GM18508 (cell line): ENCODE data around the gene ARSI.

Experiments
- ATAC-seq: cut with Tn5 transposase; IDR thresholded peaks from one replicate; pipeline ENCODE4 v1.9.1; 2021; ENCODE audit warnings: moderate number of reproducible peaks; ENCODE audit not compliant: insufficient read depth, unreplicated experiment

Gene ARSI

DNA sequence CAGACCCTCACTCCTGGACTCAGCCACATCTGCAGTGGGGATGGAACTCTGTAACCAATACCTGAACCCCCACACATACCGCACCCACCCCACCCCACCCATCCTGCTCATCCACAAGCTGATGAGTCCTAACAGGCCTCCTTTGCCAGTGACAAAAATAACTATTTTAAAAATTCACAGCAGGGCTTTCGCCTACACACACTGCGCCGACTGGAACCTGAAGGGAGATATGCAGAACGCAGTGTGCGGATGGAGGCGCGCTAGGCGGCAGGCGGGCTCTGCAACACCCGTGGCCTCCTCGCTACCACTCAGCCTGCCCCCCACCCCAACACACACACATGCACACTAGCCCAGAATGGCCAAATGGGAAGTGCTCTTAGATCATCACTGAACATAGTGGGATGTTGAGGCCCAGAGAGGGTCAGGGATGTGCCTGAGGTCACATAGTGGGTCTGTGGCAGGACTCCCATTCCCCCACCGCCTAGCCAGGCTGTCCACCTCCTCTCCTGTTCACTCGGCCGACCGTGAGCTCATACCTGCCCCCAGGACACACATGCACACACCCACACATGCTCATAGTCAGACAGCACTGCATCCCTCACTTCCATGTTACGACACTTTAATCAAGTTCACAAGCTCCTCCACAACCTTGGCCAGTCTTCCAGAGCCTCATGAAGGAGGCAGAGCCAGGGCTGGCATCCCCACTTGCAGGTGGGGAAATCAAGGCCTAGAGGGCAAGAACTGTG, 6.8 kb downstream of the ARSI start:
- ATAC-seq = no peak

- ATAC-seq = no peak
These were observed 7.5 kb downstream of the ARSI start for GRCh38 chr5:150295172-150295634.

GRCh38 chr5:150294551-150295071, 8.1 kb downstream of the ARSI start:
- no peak for ATAC-seq

- ATAC-seq = no peak
These were observed 9.4 kb downstream of the ARSI start for GRCh38 chr5:150293091-150293941.

GRCh38 chr5:150291388-150292385, 11.0 kb downstream of the ARSI start:
- ATAC-seq = no peak

DNA sequence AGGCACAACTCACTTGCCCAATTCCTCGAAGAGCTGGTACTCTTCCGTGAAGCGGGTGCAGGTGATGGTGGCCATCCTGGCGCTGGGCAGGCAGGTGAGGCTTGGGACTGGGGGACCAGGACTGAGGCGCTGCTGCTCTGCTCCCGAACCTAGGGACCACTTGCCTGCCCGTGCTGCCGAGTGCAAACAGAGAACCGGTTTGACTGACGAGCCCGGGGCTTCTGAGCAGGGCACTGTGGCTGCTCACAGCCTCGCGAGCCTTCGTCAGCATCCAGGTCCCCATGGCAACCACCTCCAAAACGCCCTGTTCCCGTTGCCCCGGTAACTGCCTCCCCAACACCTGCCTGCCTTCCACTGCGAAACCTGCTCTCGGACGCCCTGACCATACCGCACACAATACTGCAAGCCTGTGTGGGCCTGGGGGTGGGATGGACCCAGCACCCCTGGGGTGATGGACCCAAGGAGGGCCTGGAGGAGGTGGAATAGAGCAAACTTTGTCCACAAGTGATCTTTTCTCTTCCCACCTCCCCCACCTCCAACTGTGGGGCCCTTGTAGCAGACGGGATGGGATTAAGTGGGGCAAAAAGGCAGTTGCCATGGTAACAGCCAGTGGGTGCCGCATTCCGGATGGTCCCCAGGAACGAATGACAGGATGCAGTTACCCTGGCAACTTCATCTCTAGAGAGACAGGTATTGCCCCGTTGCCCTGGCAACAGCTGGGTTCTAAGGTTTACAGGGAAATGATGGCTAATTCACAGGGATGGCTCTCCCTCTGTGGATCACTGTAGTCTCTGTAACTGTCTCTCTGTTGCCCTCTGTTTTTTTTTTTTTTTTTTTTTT, 12.9 kb downstream of the ARSI start, which contains the start of gene CAMK2A:
CAMK2A (minus strand) TSS at position 223 of the 840 bp plus-strand sequence; CDS start at position 75, 148 bp downstream.
- no peak for ATAC-seq

DNA sequence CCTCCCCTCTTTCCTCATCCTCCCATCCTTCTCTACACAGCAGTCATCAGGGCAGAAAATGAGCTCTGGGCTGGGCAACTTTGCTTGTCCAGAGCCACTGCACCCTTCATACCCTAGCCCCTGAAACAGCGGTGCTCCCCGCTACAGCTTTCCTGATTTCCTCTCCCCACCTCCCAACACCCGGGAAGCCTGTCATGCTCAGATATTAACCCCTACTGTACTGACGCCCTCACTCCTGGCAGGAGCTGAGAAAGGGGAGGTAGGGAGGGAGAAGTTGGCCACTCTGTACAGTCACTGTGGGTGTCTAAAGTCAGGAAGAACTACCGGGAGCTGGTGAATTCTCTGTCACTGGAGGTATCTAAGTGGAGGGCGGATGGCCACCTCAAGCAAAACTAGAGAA, 13.9 kb downstream of the ARSI start:
- ATAC-seq = no peak

GRCh38 chr5:150288361-150288760, 14.3 kb downstream of the ARSI start:
- no peak for ATAC-seq

DNA sequence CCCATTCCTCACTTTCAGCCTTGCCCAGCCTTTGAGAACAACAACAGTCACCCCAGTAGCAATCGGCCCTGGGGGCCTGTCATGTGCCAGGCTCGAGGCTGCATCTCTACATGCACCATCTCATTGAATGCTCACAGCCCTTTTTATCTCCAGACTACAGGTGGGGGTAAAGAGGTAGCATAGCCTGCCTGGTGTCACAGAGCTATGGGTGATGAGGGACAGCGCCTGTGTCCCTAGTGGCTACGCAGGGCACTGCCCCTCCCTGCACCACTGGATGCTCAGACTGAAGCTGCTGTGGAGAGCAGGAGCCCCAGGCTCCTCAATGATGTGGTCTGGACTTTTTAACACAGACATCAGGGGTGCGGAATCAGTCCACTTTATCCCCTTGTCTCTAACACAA, 15.9 kb downstream of the ARSI start:
- no peak for ATAC-seq

DNA sequence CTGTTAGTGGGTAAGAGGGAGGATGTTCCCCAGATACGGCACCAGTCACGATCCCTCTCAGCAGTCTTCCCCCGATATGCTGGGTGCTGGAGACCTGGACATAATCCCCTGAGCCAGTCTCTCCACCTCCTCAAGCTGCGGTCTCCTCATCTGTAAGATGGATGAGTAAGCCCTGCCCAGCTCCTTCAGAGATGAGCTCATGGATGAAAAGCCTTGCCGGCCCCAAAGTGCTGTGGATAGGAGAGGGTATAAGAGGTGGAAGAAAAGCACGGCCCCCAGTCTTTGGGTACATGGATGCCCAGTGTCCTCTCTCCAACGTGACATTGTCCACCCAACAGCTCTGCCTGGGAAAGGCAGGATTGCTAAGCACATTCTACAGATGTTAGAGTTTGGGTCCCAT, 17.6 kb downstream of the ARSI start:
- ATAC-seq = no peak

DNA sequence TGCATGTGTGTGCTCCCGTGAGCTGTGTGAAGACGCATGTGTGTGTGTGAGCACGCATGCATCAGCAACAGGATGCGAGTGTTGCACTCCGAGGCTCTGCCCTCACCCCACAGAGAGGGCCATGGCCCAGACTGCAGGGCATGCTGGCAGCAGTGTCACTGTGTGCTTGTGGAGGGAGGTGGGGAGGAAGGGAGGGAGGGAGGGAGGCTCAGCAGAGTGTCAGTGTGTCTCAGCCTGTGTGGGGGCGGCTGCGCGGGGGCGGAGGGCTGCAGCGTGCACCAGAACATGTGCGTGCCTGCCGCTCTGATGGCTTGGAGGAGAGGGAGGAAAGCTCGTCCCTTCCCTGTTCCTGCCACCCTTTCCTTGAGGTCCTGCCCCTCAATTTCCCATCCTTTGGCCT, 18.4 kb downstream of the ARSI start:
- no peak for ATAC-seq

DNA sequence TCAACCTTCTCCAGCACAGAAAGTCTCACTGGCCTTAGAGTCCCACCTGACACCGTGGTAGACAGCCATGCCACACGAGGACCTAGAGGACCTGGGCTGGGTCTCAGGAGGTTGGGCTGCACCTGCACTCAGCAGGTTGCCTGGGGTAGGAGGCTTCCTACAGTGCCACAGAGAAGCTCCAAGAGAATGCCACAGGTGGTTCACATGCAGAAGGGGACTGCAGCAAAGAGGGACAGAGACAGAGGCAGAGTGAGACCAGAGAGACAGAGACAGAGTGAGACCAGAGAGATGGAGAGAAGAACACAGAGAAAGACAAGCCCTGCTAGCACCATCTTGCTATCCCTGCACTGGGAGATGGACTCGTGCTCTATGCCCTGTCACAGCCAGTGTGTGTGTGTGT, 18.8 kb downstream of the ARSI start:
- ATAC-seq = no peak

GRCh38 chr5:150281987-150282386, 20.7 kb downstream of the ARSI start:
- no peak for ATAC-seq

DNA sequence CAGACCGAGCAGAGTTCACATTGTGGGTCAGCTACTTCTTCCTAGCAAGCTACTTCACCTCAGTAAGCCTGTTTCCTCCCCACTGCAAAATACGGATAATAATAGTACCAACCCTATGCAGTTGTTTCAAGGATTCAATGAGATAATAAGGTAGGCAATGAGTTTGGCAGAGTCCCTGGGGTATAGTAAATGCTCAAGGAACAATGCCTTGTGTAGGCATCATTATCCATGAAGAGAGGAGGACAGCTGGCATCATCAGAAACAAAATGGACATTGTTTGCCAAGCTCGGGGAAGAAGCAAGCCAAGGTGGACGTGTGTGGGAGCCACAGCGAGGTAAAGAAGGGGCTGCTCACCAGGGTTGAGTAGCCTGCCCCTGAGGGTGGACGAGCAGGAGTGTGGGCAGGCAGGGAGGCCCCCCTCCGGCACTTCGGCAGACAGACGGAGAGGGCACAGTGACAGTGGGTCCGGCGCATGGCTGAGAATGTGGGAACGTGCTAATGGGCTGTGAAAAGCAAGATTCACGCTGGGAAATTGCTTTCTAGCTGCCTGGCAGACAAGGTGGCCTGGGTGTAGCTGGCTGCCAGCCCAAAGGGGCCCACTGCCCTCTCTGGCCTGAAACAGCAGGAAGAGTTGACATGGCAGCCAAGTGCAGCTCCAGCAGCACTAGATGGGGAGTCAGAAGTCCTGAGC, 23.2 kb downstream of the ARSI start:
- no peak for ATAC-seq

- no peak for ATAC-seq
These were observed 23.8 kb downstream of the ARSI start for GRCh38 chr5:150278916-150279315.

DNA sequence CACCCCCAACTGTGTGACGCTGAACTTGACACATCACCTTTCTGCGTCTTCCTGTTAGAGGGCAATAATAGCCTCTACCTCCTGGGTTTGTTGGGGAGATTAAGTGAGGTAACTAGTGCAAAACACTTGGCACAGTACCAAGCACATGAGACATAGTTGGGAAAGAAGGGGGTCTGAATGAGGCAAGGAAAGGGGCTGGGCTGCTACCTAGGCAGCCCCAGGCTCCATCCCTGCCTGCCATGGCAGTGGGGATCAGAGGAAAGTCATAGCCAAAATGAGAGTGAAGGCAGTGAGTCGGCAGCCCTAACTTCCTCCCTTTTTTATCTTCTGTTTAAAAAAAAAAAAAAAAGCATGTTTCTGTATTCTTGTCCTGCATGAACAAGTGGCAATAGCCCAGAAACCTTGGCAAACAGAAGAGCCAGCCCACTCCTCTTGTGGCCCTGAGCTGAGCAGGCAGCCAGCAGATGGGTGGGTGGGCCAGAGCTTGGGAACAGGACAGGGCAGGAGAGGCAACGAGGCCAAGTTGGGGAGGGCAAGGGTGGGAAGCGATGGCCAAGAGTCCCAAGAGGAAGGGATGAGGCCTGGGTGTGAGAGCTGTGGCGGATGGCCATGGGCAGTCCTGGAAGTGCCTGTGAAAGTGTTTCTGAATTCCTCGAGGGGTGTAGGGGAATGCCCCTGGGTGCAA, 24.5 kb downstream of the ARSI start:
- no peak for ATAC-seq

DNA sequence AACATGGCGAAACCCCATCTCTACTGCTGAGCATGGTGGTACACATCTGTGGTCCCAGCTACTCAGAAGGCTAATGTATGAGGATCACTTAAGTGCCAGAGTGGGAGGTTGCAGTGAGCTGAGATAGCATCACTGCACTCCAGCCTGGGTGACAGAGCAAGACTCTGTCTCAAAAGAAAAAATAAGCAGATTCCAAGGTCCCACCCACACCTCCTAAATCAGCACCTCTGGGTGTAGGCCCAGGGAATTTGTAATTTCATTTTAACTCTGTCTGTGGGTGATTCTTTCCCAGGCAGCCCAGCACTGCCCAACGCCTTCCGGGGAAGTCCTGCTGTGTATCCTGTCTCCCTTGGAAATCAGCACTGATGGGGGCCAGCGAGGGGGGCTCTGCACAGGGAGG, 25.7 kb downstream of the ARSI start:
- ATAC-seq = no peak

DNA sequence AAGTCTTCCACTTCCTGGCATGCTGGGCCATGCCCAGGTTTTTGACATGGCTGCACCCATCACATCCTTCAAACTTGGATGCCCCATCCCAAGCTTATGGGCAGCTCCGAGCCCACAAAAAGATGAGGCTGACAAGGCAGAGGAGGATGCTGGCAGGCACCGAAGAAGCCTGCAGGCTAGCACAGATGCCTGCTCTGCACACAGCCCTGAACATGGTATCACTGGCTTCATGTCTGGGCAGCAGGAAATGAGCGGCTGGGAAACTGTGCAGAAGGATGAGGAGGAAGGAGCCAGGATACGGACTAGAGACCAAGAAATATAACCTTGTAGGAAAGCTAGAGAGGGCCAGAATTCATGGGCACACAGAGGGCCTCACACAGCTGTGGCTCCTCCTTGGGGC, 27.9 kb downstream of the ARSI start:
- no peak for ATAC-seq
